Gastrocnemius medialis (tissue), 4 donors: Measurements from ENCODE around the gene DEPDC1B. TPM values are rescaled to one million over a fixed set of nuclear protein-coding genes. Genes with fewer than 3 reads are reported as not detected.

Experiments used
- ATAC-seq, 2 donors: fragments of 150-250 bp; one replicate each; pipeline ENCODE4 v1.9.1; 2016
- DNase-seq, 2 donors: peaks; one replicate each; pipeline ENCODE4 v3.0.0-alpha.2; 2019
- H3K27ac ChIP-seq, 4 donors: fragments of 200-600 bp; sonication (generic); 1 replicate in 1 of 4; 2 replicates in 3 of 4; pipeline ENCODE4 v1.5.1; 2016 to 2018; ENCODE audit warnings: mild to moderate bottlenecking in 2 of 4, moderate library complexity in 1 of 4
- H3K27me3 ChIP-seq, 3 donors: fragments of 200-600 bp; sonication (generic) in 2 of 3; 1 replicate in 1 of 3; 2 replicates in 2 of 3; pipeline versions ENCODE4 v1.5.1 to v1.6.0; 2016 to 2019; ENCODE audit warnings: mild to moderate bottlenecking in 1 of 3, moderate library complexity in 1 of 3
- H3K36me3 ChIP-seq, 2 donors: fragments of 200-600 bp; sonication (generic) in 1 of 2; one replicate each; pipeline ENCODE4 v1.5.1; 2017 to 2018
- H3K4me1 ChIP-seq, 2 donors: fragments of 200-600 bp; sonication (generic) in 1 of 2; one replicate each; pipeline ENCODE4 v1.5.1; 2016 to 2017; ENCODE audit warnings: mild to moderate bottlenecking in 2 of 2
- H3K4me3 ChIP-seq, 4 donors: fragments of 200-600 bp; sonication (generic) in 3 of 4; 1 replicate in 1 of 4; 2 replicates in 3 of 4; pipeline ENCODE4 v1.5.1; 2016 to 2019; ENCODE audit warnings: mild to moderate bottlenecking in 2 of 4
- H3K9me3 ChIP-seq, 3 donors: fragments of 200-600 bp; sonication (generic) in 2 of 3; 1 replicate in 1 of 3; 2 replicates in 2 of 3; pipeline ENCODE4 v1.5.1; 2016 to 2019
- CTCF ChIP-seq, 5 experiments: fragments of 450-650 bp in 3 of 5; fragments of 200-600 bp in 2 of 5; sonication (generic) in 2 of 5; IDR thresholded peaks in 4 of 5; conservative IDR thresholded peaks in 1 of 5; 1 replicate in 4 of 5; 2 replicates in 1 of 5; pipeline ENCODE4 v1.5.1; 2016 to 2019; ENCODE audit warnings: antibody characterized with exemption in 5 of 5, mild to moderate bottlenecking in 3 of 5, moderate library complexity in 3 of 5
- POLR2A ChIP-seq, 2 donors: fragments of 450-650 bp; IDR thresholded peaks; one replicate each; pipeline ENCODE4 v1.6.1; 2017; ENCODE audit warnings: antibody characterized with exemption in 2 of 2, mild to moderate bottlenecking in 2 of 2, moderate library complexity in 2 of 2
- in situ Hi-C, 4 donors: fragments of 200-750 bp; cut with MboI; loops; one replicate each; pipeline versions ENCODE4 v1.15.0 to v1.8.0; 2017; ENCODE audit warnings: low sequenced_read_pairs in 4 of 4
- intact Hi-C: fragments of 100-400 bp; cut with DNase I; formaldehyde crosslinking; loops from one replicate; pipeline ENCODE4 v1.15.1; 2023; ENCODE audit warnings: low total_unique reads
- total RNA-seq, 4 donors: library from RNA; depleted of rRNA; stranded (reverse); fragments of >200 nt; gene quantifications; one replicate each; pipeline versions ENCODE4 v1.1.0 to v1.2.3, GENCODE V29; 2016

DEPDC1B gene
- total RNA-seq, 4 donors from 2014 or later: 0.42 TPM; not detected in 3

GRCh38 chr5:60640901-60641300 is 59.1 kb downstream of the DEPDC1B start:
- Histone ChIP-seq H3K4me1 (no peaks in the 10 kb centered on the region), H3K9me3 (no peaks in the 10 kb centered on the region), H3K36me3 (no peaks in the 10 kb centered on the region), H3K27me3 (no peaks in the 10 kb centered on the region), H3K27ac (no peak overlapping the region), H3K4me3 (no peak overlapping the region)
- in situ Hi-C loops (no loop called here), intact Hi-C loops (no loop called here)
- TF ChIP-seq POLR2A (IDR thresholded peaks at IDR 0.05) (no peak), CTCF (IDR thresholded peaks at IDR 0.05 in 4 of 5, conservative IDR thresholded peaks at IDR 0.05 in 1 of 5) (no peak)
- DNase-seq (no peak), ATAC-seq (no peak)

- Histone ChIP-seq H3K4me3 (no peak overlapping the region), H3K9me3 (no peaks in the 10 kb centered on the region), H3K4me1 (no peaks in the 10 kb centered on the region), H3K27me3 (no peaks in the 10 kb centered on the region), H3K36me3 (no peaks in the 10 kb centered on the region), H3K27ac (no peak overlapping the region)
- ATAC-seq (no peak), DNase-seq (no peak)
- in situ Hi-C loops (no loop called here), intact Hi-C loops (no loop called here)
- TF ChIP-seq POLR2A (IDR thresholded peaks at IDR 0.05) (no peak), CTCF (IDR thresholded peaks at IDR 0.05 in 4 of 5, conservative IDR thresholded peaks at IDR 0.05 in 1 of 5) (no peak)
These were observed 60.4 kb downstream of the DEPDC1B start for GRCh38 chr5:60639544-60639943.

- no peak for TF ChIP-seq POLR2A (IDR thresholded peaks at IDR 0.05)
- TF ChIP-seq CTCF (IDR thresholded peaks at IDR 0.05 in 4 of 5, conservative IDR thresholded peaks at IDR 0.05 in 1 of 5): no peak
- intact Hi-C loops (no loop called here), in situ Hi-C loops (no loop called here)
- Histone ChIP-seq H3K36me3 (no peaks in the 10 kb centered on the region), H3K4me3 (no peak overlapping the region), H3K27me3 (no peaks in the 10 kb centered on the region), H3K27ac (no peak overlapping the region), H3K9me3 (no peaks in the 10 kb centered on the region), H3K4me1 (no peaks in the 10 kb centered on the region)
- DNase-seq: no peak
- no peak for ATAC-seq
These were observed 61.7 kb downstream of the DEPDC1B start for GRCh38 chr5:60638300-60638699.

- TF ChIP-seq CTCF (IDR thresholded peaks at IDR 0.05 in 4 of 5, conservative IDR thresholded peaks at IDR 0.05 in 1 of 5) (no peak), POLR2A (IDR thresholded peaks at IDR 0.05) (no peak)
- intact Hi-C loops (no loop called here), in situ Hi-C loops (no loop called here)
- Histone ChIP-seq H3K27ac (no peak overlapping the region), H3K4me1 (no peaks in the 10 kb centered on the region), H3K4me3 (no peak overlapping the region), H3K27me3 (no peaks in the 10 kb centered on the region), H3K9me3 (no peaks in the 10 kb centered on the region), H3K36me3 (no peaks in the 10 kb centered on the region)
- ATAC-seq (no peak), DNase-seq (no peak)
These were observed 63.3 kb downstream of the DEPDC1B start for GRCh38 chr5:60636644-60637043.

GRCh38 chr5:60636001-60636400 is 64.0 kb downstream of the DEPDC1B start:
- H3K27ac ChIP-seq: no peak overlapping the region
- TF ChIP-seq CTCF (IDR thresholded peaks at IDR 0.05 in 4 of 5, conservative IDR thresholded peaks at IDR 0.05 in 1 of 5) (no peak), POLR2A (IDR thresholded peaks at IDR 0.05) (no peak)
- no peak for ATAC-seq
- no peak for DNase-seq
- no peak overlapping the region for H3K4me3 ChIP-seq
- no peaks in the 10 kb centered on the region for H3K27me3 ChIP-seq
- H3K4me1 ChIP-seq: no peaks in the 10 kb centered on the region
- intact Hi-C loops: no loop called here
- in situ Hi-C loops: no loop called here
- H3K9me3 ChIP-seq: no peaks in the 10 kb centered on the region
- no peaks in the 10 kb centered on the region for H3K36me3 ChIP-seq
